H1 (cell line): ENCODE results near the gene SUSD6. TPM values are rescaled to one million over a fixed set of nuclear protein-coding genes. Genes with fewer than 3 reads are reported as not detected.

Experiments
- CBX5 ChIP-seq: fragments of 300-800, 300-1000 bp; sonication (generic); IDR thresholded peaks from 2 replicates; pipeline ENCODE4 v1.7.1; 2016; ENCODE audit warnings: antibody characterized with exemption, low read length, low read depth
- FOSL1 ChIP-seq: IDR thresholded peaks from 2 replicates; pipeline ENCODE4 v1.6.1; 2011; ENCODE audit warnings: mild to moderate bottlenecking, low read depth, low read length, moderate library complexity; ENCODE audit not compliant: insufficient read depth
- SIN3A ChIP-seq, 2 experiments: IDR thresholded peaks in 1 of 2; conservative IDR thresholded peaks in 1 of 2; 2 replicates each; pipeline ENCODE4 v1.6.1; 2011 to 2012; ENCODE audit warnings: low read length in 2 of 2, improper control_type of control experiment in 1 of 2, low read depth in 1 of 2, mild to moderate bottlenecking in 1 of 2
- polyA plus RNA-seq, 7 experiments: library from polyadenylated mRNA; depleted of rRNA in 3 of 7; stranded (reverse) in 5 of 7; unstranded in 2 of 7; fragments of >200 nt in 5 of 7; fragments of 200-250 nt in 2 of 7; gene quantifications; 1 replicate in 5 of 7; 2 replicates in 1 of 7; 4 replicates in 1 of 7; pipeline versions ENCODE4 v1.2.1 to v1.2.3, GENCODE V29; 2011 to 2013; ENCODE audit warnings: missing spikeins in 2 of 7, mixed read lengths in 2 of 7
- total RNA-seq: library from RNA; stranded (reverse); fragmentation: NEBNext Ultra II Directional; extraction: Animal tissue kit (Norgen Biotek cat#: 25700); gene quantifications from 2 replicates; pipeline ENCODE4 v1.2.1, GENCODE V29; 2021

Gene SUSD6
- total and polyA plus RNA-seq, 2 of the 8 experiments (the other 6 are each of a cell fraction or from before 2014, with no cell fraction given): 3.0 to 3.8 TPM

GRCh38 chr14:69684461-69685217 lies 73.2 kb downstream of the SUSD6 start (continued):
- TF ChIP-seq SIN3A (conservative IDR thresholded peaks at IDR 0.05 in 1 of 2, IDR thresholded peaks at IDR 0.05 in 1 of 2; ENCODE audit: low read depth in 1 of 2, low read length in 2 of 2) (no peak), CBX5 (no peak), FOSL1 (no peak)
